Measurements from ENCODE around the gene ZDHHC14.

DNA sequence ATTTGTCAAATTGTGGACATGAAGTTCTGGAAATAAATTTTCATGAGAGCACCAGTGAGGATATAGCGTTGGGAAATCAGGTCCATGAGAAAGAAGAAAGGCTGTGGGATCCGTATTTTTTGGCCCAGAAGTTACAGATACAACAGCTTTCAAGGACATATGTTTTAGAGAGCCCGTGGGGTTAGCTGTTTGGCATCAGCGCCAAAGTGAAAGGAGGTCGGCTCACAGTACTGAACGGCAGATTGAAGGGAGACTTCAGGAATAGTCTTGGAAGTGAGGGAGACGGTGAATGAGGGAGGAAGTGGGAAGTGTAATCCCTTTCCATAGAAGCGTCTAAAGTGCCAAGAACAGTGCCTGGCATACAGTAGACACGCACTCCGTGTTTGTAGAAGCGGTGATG is 31.8 kb downstream of the ZDHHC14 start:
- TF ChIP-seq ZC3H10 (CRISPR knock-in tag; IDR thresholded peaks at IDR 0.05), result no peak
- TF ChIP-seq ZNF70 (CRISPR knock-in tag; IDR thresholded peaks at IDR 0.05), result no peak
- no peak for TF ChIP-seq ZFP3 (CRISPR knock-in tag; IDR thresholded peaks at IDR 0.05)
- TF ChIP-seq BACH2 (CRISPR knock-in tag; IDR thresholded peaks at IDR 0.05; ENCODE audit: borderline replicate concordance), result no peak
- TF ChIP-seq, protein P1, sequence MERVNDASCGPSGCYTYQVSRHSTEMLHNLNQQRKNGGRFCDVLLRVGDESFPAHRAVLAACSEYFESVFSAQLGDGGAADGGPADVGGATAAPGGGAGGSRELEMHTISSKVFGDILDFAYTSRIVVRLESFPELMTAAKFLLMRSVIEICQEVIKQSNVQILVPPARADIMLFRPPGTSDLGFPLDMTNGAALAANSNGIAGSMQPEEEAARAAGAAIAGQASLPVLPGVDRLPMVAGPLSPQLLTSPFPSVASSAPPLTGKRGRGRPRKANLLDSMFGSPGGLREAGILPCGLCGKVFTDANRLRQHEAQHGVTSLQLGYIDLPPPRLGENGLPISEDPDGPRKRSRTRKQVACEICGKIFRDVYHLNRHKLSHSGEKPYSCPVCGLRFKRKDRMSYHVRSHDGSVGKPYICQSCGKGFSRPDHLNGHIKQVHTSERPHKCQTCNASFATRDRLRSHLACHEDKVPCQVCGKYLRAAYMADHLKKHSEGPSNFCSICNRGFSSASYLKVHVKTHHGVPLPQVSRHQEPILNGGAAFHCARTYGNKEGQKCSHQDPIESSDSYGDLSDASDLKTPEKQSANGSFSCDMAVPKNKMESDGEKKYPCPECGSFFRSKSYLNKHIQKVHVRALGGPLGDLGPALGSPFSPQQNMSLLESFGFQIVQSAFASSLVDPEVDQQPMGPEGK (CRISPR knock-in tag; IDR thresholded peaks at IDR 0.05; ENCODE audit: borderline replicate concordance), result no peak
- no peak for TF ChIP-seq ZNF8 (CRISPR knock-in tag; IDR thresholded peaks at IDR 0.05)
- no peak for TF ChIP-seq ZNF565 (CRISPR knock-in tag; conservative IDR thresholded peaks at IDR 0.05; ENCODE audit: low read depth)
- no peak for TF ChIP-seq ARNTL (CRISPR knock-in tag; IDR thresholded peaks at IDR 0.05; ENCODE audit: borderline replicate concordance, low read depth)
- TF ChIP-seq, protein P2, sequence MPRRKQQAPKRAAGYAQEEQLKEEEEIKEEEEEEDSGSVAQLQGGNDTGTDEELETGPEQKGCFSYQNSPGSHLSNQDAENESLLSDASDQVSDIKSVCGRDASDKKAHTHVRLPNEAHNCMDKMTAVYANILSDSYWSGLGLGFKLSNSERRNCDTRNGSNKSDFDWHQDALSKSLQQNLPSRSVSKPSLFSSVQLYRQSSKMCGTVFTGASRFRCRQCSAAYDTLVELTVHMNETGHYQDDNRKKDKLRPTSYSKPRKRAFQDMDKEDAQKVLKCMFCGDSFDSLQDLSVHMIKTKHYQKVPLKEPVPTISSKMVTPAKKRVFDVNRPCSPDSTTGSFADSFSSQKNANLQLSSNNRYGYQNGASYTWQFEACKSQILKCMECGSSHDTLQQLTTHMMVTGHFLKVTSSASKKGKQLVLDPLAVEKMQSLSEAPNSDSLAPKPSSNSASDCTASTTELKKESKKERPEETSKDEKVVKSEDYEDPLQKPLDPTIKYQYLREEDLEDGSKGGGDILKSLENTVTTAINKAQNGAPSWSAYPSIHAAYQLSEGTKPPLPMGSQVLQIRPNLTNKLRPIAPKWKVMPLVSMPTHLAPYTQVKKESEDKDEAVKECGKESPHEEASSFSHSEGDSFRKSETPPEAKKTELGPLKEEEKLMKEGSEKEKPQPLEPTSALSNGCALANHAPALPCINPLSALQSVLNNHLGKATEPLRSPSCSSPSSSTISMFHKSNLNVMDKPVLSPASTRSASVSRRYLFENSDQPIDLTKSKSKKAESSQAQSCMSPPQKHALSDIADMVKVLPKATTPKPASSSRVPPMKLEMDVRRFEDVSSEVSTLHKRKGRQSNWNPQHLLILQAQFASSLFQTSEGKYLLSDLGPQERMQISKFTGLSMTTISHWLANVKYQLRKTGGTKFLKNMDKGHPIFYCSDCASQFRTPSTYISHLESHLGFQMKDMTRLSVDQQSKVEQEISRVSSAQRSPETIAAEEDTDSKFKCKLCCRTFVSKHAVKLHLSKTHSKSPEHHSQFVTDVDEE (CRISPR knock-in tag; IDR thresholded peaks at IDR 0.05), result no peak
- no peak for TF ChIP-seq SNAI2 (CRISPR knock-in tag; IDR thresholded peaks at IDR 0.05)

Data from SK-N-SH treated with all-trans-retinoic acid at 6 μM for 48 hours (cell line).